ENCODE data around the gene ADGRG4.

ADGRG4 gene

GRCh38 chrX:136464589-136464988 is 163.8 kb downstream of the ADGRG4 start:
- no peak for DNase-seq (ENCODE audit: low read depth)
